Activated CD4-positive, alpha-beta T cell treated with anti-CD3 and anti-CD28 coated beads, Interleukin-2, amount 10 ng/mL, durations not matched to agents 7 days and 5 days (primary cell): Measurements from ENCODE around the gene BARX2. TPM values are rescaled to one million over a fixed set of nuclear protein-coding genes. Genes with fewer than 3 reads are reported as not detected.
A peak's percentile ranks its signal among the peaks of the same experiment; 100 is the strongest.
"Not testable (repeated sequence)": the region's sequence is repeated elsewhere in the genome, so short reads cannot be mapped to it uniquely, and the experiment has no call there.

ENCODE experiments used
- CTCF ChIA-PET: fragments of 350-600 bp; sonication (Branson Sonifier 250); formaldehyde crosslinking; loops from one replicate; lab custom pipeline; 2021; ENCODE audit warnings: antibody characterized with exemption; lab: Charles Lee
- POLR2A ChIA-PET: fragments of 350-600 bp; sonication (Branson Sonifier 250); formaldehyde crosslinking; loops from one replicate; lab custom pipeline; 2021; ENCODE audit warnings: antibody characterized with exemption; lab: Charles Lee
- DNase-seq: peaks from one replicate; pipeline ENCODE4 v3.0.0-alpha.2; 2020
- H3K27ac Mint-ChIP-seq: one replicate; pipeline ENCODE4 v1.8.0; 2021; ENCODE audit warnings: mild to moderate bottlenecking, moderate library complexity, mixed read lengths
- H3K27me3 Mint-ChIP-seq: one replicate; pipeline ENCODE4 v1.8.0; 2021; ENCODE audit warnings: mixed read lengths
- H3K36me3 Mint-ChIP-seq: one replicate; pipeline ENCODE4 v1.8.0; 2021; ENCODE audit warnings: low read depth, mixed read lengths
- H3K4me1 Mint-ChIP-seq: one replicate; pipeline ENCODE4 v1.8.0; 2021; ENCODE audit warnings: mixed read lengths
- H3K4me3 Mint-ChIP-seq: one replicate; pipeline ENCODE4 v1.8.0; 2021; ENCODE audit warnings: mild to moderate bottlenecking, moderate library complexity, mixed read lengths
- H3K9me3 Mint-ChIP-seq: one replicate; pipeline ENCODE4 v1.8.0; 2021; ENCODE audit warnings: mixed read lengths
- total RNA-seq, 2 experiments: library from RNA; stranded (reverse); gene quantifications; one replicate each; pipeline ENCODE4 v1.2.3, GENCODE V29; 2021

The BARX2 gene
- not detected for total RNA-seq

- ChIA-PET POLR2A (no interaction called here), CTCF (interaction anchor here (0.8 to 1.6 kb wide), 5 partner anchors 12 to 375 kb away, joined by 3 to 4 read pairs (median 3); no protein-coding TSS in a partner anchor)
- Mint-ChIP-seq H3K9me3 (no peaks in the 10 kb centered on the region), H3K4me3 (peak within 1 kb of the TSS; percentile 62), H3K4me1 (peaks cover 26% of the 10 kb centered on the region), H3K36me3 (no peaks in the 10 kb centered on the region), H3K27ac (peak within 1 kb of the TSS; percentile 36), H3K27me3 (peaks cover 82% of the 10 kb centered on the region)
- peak; percentile 24 for DNase-seq
Measured at GRCh38 chr11:129375751-129376657, at the start of gene BARX2. Gene BARX2, plus strand, starts transcription at chr11:129375848. Its CDS starts 188 bp downstream, at chr11:129376036.

- POLR2A ChIA-PET: no interaction called here
- Mint-ChIP-seq H3K27ac (no peak overlapping the region), H3K36me3 (no peaks in the 10 kb centered on the region), H3K9me3 (no peaks in the 10 kb centered on the region), H3K4me3 (no peak overlapping the region), H3K27me3 (peaks cover 3% of the 10 kb centered on the region), H3K4me1 (peaks cover 3% of the 10 kb centered on the region)
- CTCF ChIA-PET: no interaction called here
- DNase-seq: no peak
Measured at GRCh38 chr11:129326921-129327320, 48.7 kb upstream of the BARX2 start.

DNA sequence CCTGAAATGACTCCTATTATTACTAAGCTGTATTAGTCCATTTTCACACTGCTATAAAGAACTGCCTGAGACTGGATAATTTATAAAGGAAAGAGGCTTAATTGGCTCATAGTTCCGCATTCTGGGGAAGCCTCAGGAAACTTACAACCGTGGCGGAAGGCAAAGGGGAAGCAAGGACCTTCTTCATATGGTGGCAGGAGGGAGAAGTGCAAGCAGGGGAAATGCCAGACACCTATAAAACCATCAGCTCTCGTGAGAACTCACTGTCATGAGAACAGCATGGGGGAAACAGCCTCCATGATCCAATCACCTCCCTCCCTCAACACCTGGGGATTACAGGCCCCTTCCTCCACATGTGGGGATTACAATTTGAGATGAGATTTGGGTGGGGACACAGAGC is 47.9 kb upstream of the BARX2 start:
- H3K9me3 Mint-ChIP-seq, H3K27me3 Mint-ChIP-seq, H3K36me3 Mint-ChIP-seq, DNase-seq, POLR2A ChIA-PET, H3K27ac Mint-ChIP-seq, H3K4me3 Mint-ChIP-seq, H3K4me1 Mint-ChIP-seq: not testable (repeated sequence)
- CTCF ChIA-PET: interaction anchor here (1.0 kb wide), 1 partner anchor 12 kb away, joined by 3 read pairs; no protein-coding TSS in a partner anchor

- Mint-ChIP-seq H3K9me3 (no peaks in the 10 kb centered on the region), H3K27ac (no peak overlapping the region), H3K4me1 (peaks cover 4% of the 10 kb centered on the region), H3K4me3 (no peak overlapping the region), H3K36me3 (no peaks in the 10 kb centered on the region), H3K27me3 (no peaks in the 10 kb centered on the region)
- ChIA-PET POLR2A (no interaction called here), CTCF (interaction anchor here (1.0 kb wide), 1 partner anchor 13 kb away, joined by 3 read pairs; no protein-coding TSS in a partner anchor)
- no peak for DNase-seq
Measured at GRCh38 chr11:129328756-129329155, 46.9 kb upstream of the BARX2 start.

DNA sequence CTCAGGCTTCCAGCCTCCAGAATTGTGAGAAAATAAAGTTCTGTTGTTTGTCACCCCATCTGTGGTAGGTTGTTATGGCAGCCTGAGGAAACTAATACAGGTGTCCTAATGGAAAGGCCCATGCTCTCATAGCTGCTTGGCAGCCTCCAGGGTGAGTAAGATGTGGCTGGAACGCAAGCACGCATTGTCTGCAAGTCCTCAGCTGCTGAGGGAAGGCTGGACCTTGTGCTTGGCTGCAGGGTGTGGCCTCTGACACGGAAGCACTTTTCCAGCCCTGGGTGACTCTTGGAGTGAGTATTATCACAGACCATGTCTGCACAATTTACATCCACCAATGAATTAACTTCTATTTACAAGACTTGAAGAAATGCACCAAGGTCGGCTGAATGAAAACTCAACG is 44.4 kb upstream of the BARX2 start:
- POLR2A ChIA-PET: no interaction called here
- Mint-ChIP-seq H3K27ac (no peak overlapping the region), H3K9me3 (no peaks in the 10 kb centered on the region), H3K4me1 (peaks cover 4% of the 10 kb centered on the region), H3K27me3 (no peaks in the 10 kb centered on the region), H3K36me3 (no peaks in the 10 kb centered on the region), H3K4me3 (no peak overlapping the region)
- CTCF ChIA-PET: interaction anchor here (0.6 to 1.1 kb wide), 4 partner anchors 9 to 446 kb away, joined by 3 to 4 read pairs (median 3); no protein-coding TSS in a partner anchor
- no peak for DNase-seq

- Mint-ChIP-seq H3K27me3 (no peaks in the 10 kb centered on the region), H3K9me3 (no peaks in the 10 kb centered on the region), H3K4me3 (no peak overlapping the region), H3K27ac (no peak overlapping the region), H3K36me3 (no peaks in the 10 kb centered on the region), H3K4me1 (peaks cover 4% of the 10 kb centered on the region)
- DNase-seq: peak; percentile 73
- CTCF ChIA-PET: interaction anchor here (0.6 to 1.1 kb wide), 6 partner anchors 10 to 447 kb away, joined by 3 to 5 read pairs (median 4); no protein-coding TSS in a partner anchor
- POLR2A ChIA-PET: no interaction called here
Measured at GRCh38 chr11:129331871-129332274, 43.8 kb upstream of the BARX2 start.

- Mint-ChIP-seq H3K27me3 (no peaks in the 10 kb centered on the region), H3K9me3 (no peaks in the 10 kb centered on the region), H3K4me1 (peaks cover 4% of the 10 kb centered on the region), H3K27ac (no peak overlapping the region), H3K4me3 (no peak overlapping the region), H3K36me3 (no peaks in the 10 kb centered on the region)
- DNase-seq: no peak
- ChIA-PET CTCF (interaction anchor here (0.5 kb wide), 1 partner anchor 260 kb away, joined by 4 read pairs; no protein-coding TSS in a partner anchor), POLR2A (no interaction called here)
Measured at GRCh38 chr11:129333873-129334272, 41.8 kb upstream of the BARX2 start.

GRCh38 chr11:129344301-129344940 is 31.2 kb upstream of the BARX2 start:
- H3K4me3 Mint-ChIP-seq, H3K36me3 Mint-ChIP-seq, H3K4me1 Mint-ChIP-seq, H3K27me3 Mint-ChIP-seq, H3K9me3 Mint-ChIP-seq, CTCF ChIA-PET: not testable (repeated sequence)
- POLR2A ChIA-PET: interaction anchor here (0.6 kb wide), 1 partner anchor 98 kb away, joined by 3 read pairs; no protein-coding TSS in a partner anchor
- H3K27ac Mint-ChIP-seq: peak overlapping the region; percentile 65
- peak; percentile 66 for DNase-seq

DNA sequence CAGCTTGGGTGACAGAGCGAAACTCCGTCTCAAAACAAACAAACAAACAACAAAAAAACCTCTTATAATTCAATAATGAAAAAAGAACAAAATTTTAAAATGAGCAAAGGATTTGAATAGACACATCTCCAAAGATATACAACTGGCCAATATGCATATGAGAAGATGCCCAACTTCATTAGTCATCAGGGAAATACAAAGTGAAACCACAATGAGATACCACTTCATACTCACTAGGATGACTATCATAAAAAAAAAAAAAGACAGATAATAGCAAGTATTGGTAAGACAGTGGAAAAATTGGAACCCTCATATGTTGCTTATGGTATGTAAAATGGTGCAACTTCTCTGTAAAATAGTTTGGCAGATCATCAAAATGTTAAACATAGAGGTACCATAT is 28.7 kb upstream of the BARX2 start:
- ChIA-PET POLR2A (no interaction called here), CTCF (no interaction called here)
- no peaks in the 10 kb centered on the region for H3K36me3 Mint-ChIP-seq
- H3K27me3 Mint-ChIP-seq: peaks cover 5% of the 10 kb centered on the region
- peaks cover 6% of the 10 kb centered on the region for H3K4me1 Mint-ChIP-seq
- DNase-seq: no peak
- H3K9me3 Mint-ChIP-seq: no peaks in the 10 kb centered on the region
- no peak overlapping the region for H3K27ac Mint-ChIP-seq
- no peak overlapping the region for H3K4me3 Mint-ChIP-seq

DNA sequence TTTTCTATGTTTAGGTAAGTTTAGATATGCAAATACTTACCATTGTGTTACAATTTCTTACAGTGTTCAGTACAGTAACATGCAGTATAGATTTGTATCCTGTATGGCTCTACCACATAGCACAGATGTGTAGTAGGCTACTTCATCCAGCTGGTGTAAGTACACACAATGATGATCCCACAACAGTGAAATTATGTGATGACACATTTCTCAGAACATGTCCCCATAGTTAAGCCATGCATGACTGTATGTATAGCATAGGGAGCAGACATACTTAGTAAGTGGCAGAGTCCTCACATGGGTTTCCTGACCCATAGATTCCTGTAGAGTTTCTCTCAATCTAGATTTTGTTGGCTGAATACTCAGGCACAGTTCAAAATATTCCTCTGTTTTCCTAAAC is 26.8 kb upstream of the BARX2 start:
- ChIA-PET CTCF (no interaction called here), POLR2A (no interaction called here)
- Mint-ChIP-seq H3K4me3 (no peak overlapping the region), H3K27me3 (peaks cover 5% of the 10 kb centered on the region), H3K27ac (no peak overlapping the region), H3K36me3 (no peaks in the 10 kb centered on the region), H3K4me1 (peaks cover 6% of the 10 kb centered on the region), H3K9me3 (no peaks in the 10 kb centered on the region)
- DNase-seq: no peak

DNA sequence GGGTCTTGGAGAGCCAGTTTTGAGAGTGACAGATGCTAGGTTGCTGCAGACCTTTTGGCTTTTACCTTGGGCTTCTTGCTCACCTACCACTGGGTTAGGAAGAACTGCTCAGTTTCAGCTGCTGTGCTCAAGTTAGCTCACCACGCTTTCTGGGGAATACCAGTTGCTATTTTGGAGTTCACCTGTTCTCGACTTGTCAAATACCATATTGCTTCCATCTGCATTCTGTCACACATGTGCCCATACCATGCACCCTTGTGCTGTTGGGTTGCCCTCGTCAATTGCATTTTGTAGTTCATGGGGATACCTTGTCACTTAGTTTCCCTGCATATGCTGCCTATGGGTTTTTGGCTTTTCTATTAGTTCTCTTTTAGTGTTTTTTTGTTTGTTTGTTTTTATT is 23.0 kb upstream of the BARX2 start:
- ChIA-PET POLR2A (no interaction called here), CTCF (no interaction called here)
- H3K4me1 Mint-ChIP-seq: no peaks in the 10 kb centered on the region
- DNase-seq: no peak
- H3K4me3 Mint-ChIP-seq: no peak overlapping the region
- H3K9me3 Mint-ChIP-seq: no peaks in the 10 kb centered on the region
- H3K36me3 Mint-ChIP-seq: no peaks in the 10 kb centered on the region
- peaks cover 5% of the 10 kb centered on the region for H3K27me3 Mint-ChIP-seq
- H3K27ac Mint-ChIP-seq: no peak overlapping the region

DNA sequence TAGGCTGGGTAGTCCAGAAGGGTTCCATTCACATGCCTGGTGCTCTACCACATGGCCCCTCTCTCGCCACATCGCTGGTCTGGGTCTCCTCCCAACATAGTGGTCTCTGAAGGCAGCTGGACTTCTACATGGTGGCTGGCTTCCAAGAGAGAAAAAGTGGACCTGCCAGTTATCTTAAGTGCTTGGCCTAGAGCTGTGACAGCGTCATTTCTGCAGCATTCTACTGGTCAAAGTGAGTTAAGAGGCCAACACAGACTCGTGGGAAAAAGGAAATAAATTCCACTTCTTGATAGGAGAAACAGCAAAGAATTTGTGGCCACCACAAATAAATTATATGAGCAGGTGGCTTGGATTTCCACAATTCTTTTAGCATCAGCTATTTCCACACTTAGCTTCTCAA is 21.0 kb upstream of the BARX2 start:
- ChIA-PET CTCF (no interaction called here), POLR2A (no interaction called here)
- Mint-ChIP-seq H3K27ac (no peak overlapping the region), H3K27me3 (peaks cover 10% of the 10 kb centered on the region), H3K36me3 (no peaks in the 10 kb centered on the region), H3K4me3 (no peak overlapping the region), H3K4me1 (no peaks in the 10 kb centered on the region), H3K9me3 (no peaks in the 10 kb centered on the region)
- no peak for DNase-seq

GRCh38 chr11:129359748-129360147 is 15.9 kb upstream of the BARX2 start:
- Mint-ChIP-seq H3K4me1 (no peaks in the 10 kb centered on the region), H3K27ac (no peak overlapping the region), H3K36me3 (no peaks in the 10 kb centered on the region), H3K4me3 (no peak overlapping the region), H3K9me3 (no peaks in the 10 kb centered on the region), H3K27me3 (peaks cover 16% of the 10 kb centered on the region)
- ChIA-PET CTCF (no interaction called here), POLR2A (no interaction called here)
- DNase-seq: no peak
